Esophagus squamous epithelium (tissue), 4 donors: ENCODE results near the gene VMP1.

Experiments
- CTCF ChIP-seq, 6 experiments: fragments of 450-650 bp in 4 of 6; fragments of 200-600 bp in 2 of 6; sonication (generic) in 2 of 6; IDR thresholded peaks; one replicate each; pipeline ENCODE4 v1.5.1; 2016 to 2019; ENCODE audit warnings: antibody characterized with exemption in 6 of 6, mild to moderate bottlenecking in 4 of 6, moderate library complexity in 4 of 6
- POLR2A ChIP-seq, 4 donors: fragments of 450-650 bp; IDR thresholded peaks; one replicate each; pipeline ENCODE4 v1.6.1; 2017; ENCODE audit warnings: antibody characterized with exemption in 4 of 4, mild to moderate bottlenecking in 4 of 4, moderate library complexity in 3 of 4

GRCh38 chr17:59804901-59805465 is 97.5 kb downstream of the VMP1 start:
- no peak for TF ChIP-seq CTCF (IDR thresholded peaks at IDR 0.05)
- no peak for TF ChIP-seq POLR2A (IDR thresholded peaks at IDR 0.05)
